Body of pancreas (tissue), 4 donors: Measurements from ENCODE around the gene CKS1B. TPM values are rescaled to one million over a fixed set of nuclear protein-coding genes. Genes with fewer than 3 reads are reported as not detected.

ENCODE experiments used
- ATAC-seq: fragments of 150-250 bp; one replicate; pipeline ENCODE4 v1.9.1; 2016
- DNase-seq, 4 donors: peaks; one replicate each; pipeline ENCODE4 v3.0.0-alpha.2; 2019
- H3K27ac ChIP-seq, 4 donors: fragments of 200-600 bp; sonication (generic); 1 replicate in 3 of 4; 2 replicates in 1 of 4; pipeline versions ENCODE4 v1.5.1 to v1.6.1; 2016 to 2019; ENCODE audit warnings: mild to moderate bottlenecking in 1 of 4, mixed read lengths in 1 of 4, moderate library complexity in 1 of 4
- H3K27me3 ChIP-seq, 2 donors: fragments of 200-600 bp; sonication (generic); one replicate each; pipeline ENCODE4 v1.6.0; 2016; ENCODE audit warnings: mild to moderate bottlenecking in 1 of 2
- H3K36me3 ChIP-seq, 2 donors: fragments of 200-600 bp; sonication (generic); replicated peaks in 1 of 2; 2 replicates each; pipeline ENCODE4 v1.5.1; 2016; ENCODE audit warnings: low read depth in 2 of 2; ENCODE audit not compliant: insufficient read depth in 1 of 2
- H3K4me1 ChIP-seq: fragments of 200-600 bp; sonication (generic); one replicate; pipeline ENCODE4 v1.6.0; 2016
- H3K4me3 ChIP-seq, 2 donors: fragments of 200-600 bp; sonication (generic); 1 replicate in 1 of 2; 2 replicates in 1 of 2; pipeline ENCODE4 v1.5.1; 2016 to 2019
- H3K9me3 ChIP-seq, 3 donors: fragments of 200-600 bp; sonication (generic); 1 replicate in 2 of 3; 2 replicates in 1 of 3; pipeline ENCODE4 v1.5.1; 2016
- CTCF ChIP-seq, 7 experiments: fragments of 450-650 bp in 4 of 7; fragments of 200-600 bp in 3 of 7; sonication (generic) in 3 of 7; IDR thresholded peaks; one replicate each; pipeline ENCODE4 v1.5.1; 2016 to 2019; ENCODE audit warnings: antibody characterized with exemption in 7 of 7
- POLR2A ChIP-seq, 3 donors: fragments of 450-650 bp; IDR thresholded peaks; one replicate each; pipeline ENCODE4 v1.6.1; 2016; ENCODE audit warnings: antibody characterized with exemption in 3 of 3, mild to moderate bottlenecking in 2 of 3
- WGBS, 2 donors: methylation state at CpG; one replicate each; pipeline ENCODE4 v1.1.5; 2017; 5-methylcytosine and 5-hydroxymethylcytosine counted together
- intact Hi-C: fragments of 100-400 bp; cut with DNase I; formaldehyde crosslinking; loops from one replicate; pipeline ENCODE4 v1.15.1; 2023
- total RNA-seq, 2 donors: library from RNA; depleted of rRNA; stranded (reverse); fragments of >200 nt; gene quantifications; one replicate each; pipeline ENCODE4 v1.1.0, GENCODE V29; 2016

Gene CKS1B
- total RNA-seq, 2 donors from 2014 or later, result 15.6 to 29.0 TPM

- no peak overlapping the region for H3K4me3 ChIP-seq
- no peaks in the 10 kb centered on the region for H3K27me3 ChIP-seq
- H3K4me1 ChIP-seq, result peaks cover 55% of the 10 kb centered on the region
- ATAC-seq (no peak), DNase-seq (peak in 1 of 4 donors; percentile 31)
- 15 to 21% methylated on average over 5 to 6 of the region's 6 CpGs for WGBS, 2 donors
- intact Hi-C loops, result no loop called here
- peak overlapping the region; percentile 12 to 83 (median 50) for H3K27ac ChIP-seq
- no peaks in the 10 kb centered on the region for H3K9me3 ChIP-seq
- no peak for TF ChIP-seq CTCF (IDR thresholded peaks at IDR 0.05)
- no peak for TF ChIP-seq POLR2A (IDR thresholded peaks at IDR 0.05)
- H3K36me3 ChIP-seq, result peaks cover 0 to 4% of the 10 kb centered on the region in 2 donors
Measured at GRCh38 chr1:154956544-154956941, 17.9 kb upstream of the CKS1B start.

- H3K4me3 ChIP-seq, result no peak overlapping the region
- no peak for DNase-seq
- WGBS, 2 donors, result 51 to 59% methylated on average over 9 of the region's 9 CpGs
- no peaks in the 10 kb centered on the region for H3K9me3 ChIP-seq
- peaks cover 57% of the 10 kb centered on the region for H3K4me1 ChIP-seq
- no peak for ATAC-seq
- H3K36me3 ChIP-seq, result peaks cover 0 to 4% of the 10 kb centered on the region in 2 donors
- TF ChIP-seq CTCF (IDR thresholded peaks at IDR 0.05), result no peak
- H3K27me3 ChIP-seq, result no peaks in the 10 kb centered on the region
- intact Hi-C loops, result no loop called here
- H3K27ac ChIP-seq, result peak overlapping the region in 1 of 4 donors; percentile 12
Measured at GRCh38 chr1:154957091-154957657, 17.3 kb upstream of the CKS1B start.

GRCh38 chr1:154958036-154958435 lies 16.4 kb upstream of the CKS1B start:
- intact Hi-C loops, result no loop called here
- H3K27ac ChIP-seq, result no peak overlapping the region

GRCh38 chr1:154958681-154959425 lies 15.6 kb upstream of the CKS1B start:
- Histone ChIP-seq H3K9me3 (no peaks in the 10 kb centered on the region), H3K4me3 (no peak overlapping the region), H3K36me3 (peaks cover 0 to 9% of the 10 kb centered on the region in 2 donors), H3K4me1 (peaks cover 56% of the 10 kb centered on the region), H3K27me3 (no peaks in the 10 kb centered on the region), H3K27ac (no peak overlapping the region)
- DNase-seq (no peak), ATAC-seq (no peak)
- intact Hi-C loops, result no loop called here
- no peak for TF ChIP-seq POLR2A (IDR thresholded peaks at IDR 0.05)
- no peak for TF ChIP-seq CTCF (IDR thresholded peaks at IDR 0.05)
- 87 to 91% methylated on average over 12 of the region's 16 CpGs for WGBS, 2 donors

More at GRCh38 chr1:154958036-154958435, 16.4 kb upstream of the CKS1B start:
- DNase-seq, result no peak
- 78 to 79% methylated on average over 2 of the region's 2 CpGs for WGBS, 2 donors
- no peak for TF ChIP-seq CTCF (IDR thresholded peaks at IDR 0.05)
- no peak for TF ChIP-seq POLR2A (IDR thresholded peaks at IDR 0.05)
- H3K9me3 ChIP-seq, result no peaks in the 10 kb centered on the region
- H3K4me1 ChIP-seq, result peaks cover 61% of the 10 kb centered on the region
- H3K4me3 ChIP-seq, result no peak overlapping the region
- H3K27me3 ChIP-seq, result no peaks in the 10 kb centered on the region
- H3K36me3 ChIP-seq, result peaks cover 0 to 4% of the 10 kb centered on the region in 2 donors
- ATAC-seq, result no peak
